HEK293T (cell line): ENCODE data around the gene NBL1.

Source experiments
- CTCF ChIA-PET: fragments of 350-600 bp; formaldehyde crosslinking; extraction: SDS; loops from one replicate; lab custom pipeline; 2021; ENCODE audit warnings: antibody characterized with exemption, inconsistent platforms; lab: Yijun Ruan, JAX
- POLR2A ChIA-PET: fragments of 350-600 bp; formaldehyde crosslinking; extraction: SDS; loops from one replicate; lab custom pipeline; 2020; ENCODE audit warnings: antibody characterized with exemption, inconsistent platforms; lab: Yijun Ruan, JAX
- DNase-seq: peaks from one replicate; pipeline ENCODE4 v3.0.0; 2012; ENCODE audit warnings: mixed read lengths; ENCODE audit errors: extremely low spot score
- ARNT ChIP-seq: fragments of 450-650 bp; IDR thresholded peaks from 2 replicates; pipeline ENCODE4 v1.6.1; 2017; ENCODE audit warnings: mild to moderate bottlenecking
- BHLHE40 ChIP-seq: fragments of 450-650 bp; IDR thresholded peaks from 2 replicates; pipeline ENCODE4 v1.6.1; 2016; ENCODE audit warnings: mild to moderate bottlenecking, moderate library complexity, borderline replicate concordance
- CTBP1 ChIP-seq: fragments of 450-650 bp; IDR thresholded peaks from 2 replicates; pipeline ENCODE4 v1.6.1; 2016; ENCODE audit warnings: borderline replicate concordance
- ELF4 ChIP-seq: fragments of 450-650 bp; IDR thresholded peaks from 2 replicates; pipeline ENCODE4 v1.6.1; 2017; ENCODE audit warnings: antibody characterized with exemption
- FOXA1 ChIP-seq: fragments of 450-650 bp; IDR thresholded peaks from 2 replicates; pipeline ENCODE4 v1.6.1; 2016; ENCODE audit warnings: mild to moderate bottlenecking
- FOXK2 ChIP-seq: fragments of 450-650 bp; IDR thresholded peaks from 2 replicates; pipeline ENCODE4 v1.6.1; 2016; ENCODE audit warnings: mild to moderate bottlenecking
- FOXM1 ChIP-seq: fragments of 450-650 bp; IDR thresholded peaks from 2 replicates; pipeline ENCODE4 v1.6.1; 2017; ENCODE audit warnings: mild to moderate bottlenecking, borderline replicate concordance
- HDGF ChIP-seq: fragments of 450-650 bp; IDR thresholded peaks from 2 replicates; pipeline ENCODE4 v1.6.1; 2017; ENCODE audit warnings: antibody characterized with exemption, borderline replicate concordance
- L3MBTL2 ChIP-seq: fragments of 450-650 bp; conservative IDR thresholded peaks from 2 replicates; pipeline ENCODE4 v1.6.1; 2016; ENCODE audit warnings: mild to moderate bottlenecking
- LEF1 ChIP-seq: fragments of 450-650 bp; IDR thresholded peaks from 2 replicates; pipeline ENCODE4 v1.6.1; 2017; ENCODE audit warnings: mild to moderate bottlenecking, borderline replicate concordance
- NFRKB ChIP-seq: fragments of 450-650 bp; IDR thresholded peaks from 2 replicates; pipeline ENCODE4 v1.6.1; 2016; ENCODE audit warnings: mild to moderate bottlenecking, moderate library complexity
- PKNOX1 ChIP-seq: fragments of 450-650 bp; IDR thresholded peaks from 2 replicates; pipeline ENCODE4 v1.6.1; 2016
- SP1 ChIP-seq: fragments of 450-650 bp; IDR thresholded peaks from 2 replicates; pipeline ENCODE4 v1.6.1; 2017
- SUZ12 ChIP-seq: fragments of 450-650 bp; IDR thresholded peaks from 2 replicates; pipeline ENCODE4 v1.6.1; 2016; ENCODE audit warnings: mild to moderate bottlenecking
- TARDBP ChIP-seq: fragments of 450-650 bp; IDR thresholded peaks from 2 replicates; pipeline ENCODE4 v1.6.1; 2016
- ZNF384 ChIP-seq: fragments of 450-650 bp; IDR thresholded peaks from 2 replicates; pipeline ENCODE4 v1.6.1; 2016

Gene NBL1

GRCh38 chr1:19650416-19651140 lies 6.5 kb downstream of the NBL1 start:
- TF ChIP-seq SP1 (no peak), PKNOX1 (no peak), HDGF (no peak), NFRKB (no peak), ELF4 (no peak)
- CTCF ChIA-PET: interaction anchor here (0.6 to 1.1 kb wide), 9 partner anchors 9 to 382 kb away, joined by 3 to 8 read pairs (median 4); no protein-coding TSS in a partner anchor
- no peak for DNase-seq
- POLR2A ChIA-PET: no interaction called here

- TF ChIP-seq HDGF: no peak
- no peak for TF ChIP-seq SUZ12
- TF ChIP-seq SP1: no peak
- no peak for TF ChIP-seq FOXA1
- TF ChIP-seq TARDBP: no peak
- no peak for TF ChIP-seq FOXK2
- no peak for TF ChIP-seq FOXM1
- DNase-seq: peak; percentile 73
- ChIA-PET POLR2A (interaction anchor here (0.9 kb wide), 1 partner anchor 166 kb away, joined by 3 read pairs; the partner anchor contains the start of gene CAPZB), CTCF (interaction anchor here (0.6 to 1.1 kb wide), 10 partner anchors 9 to 382 kb away, joined by 3 to 8 read pairs (median 4); no protein-coding TSS in a partner anchor)
These were observed 7.1 kb downstream of the NBL1 start for GRCh38 chr1:19651141-19651737.

- POLR2A ChIA-PET: no interaction called here
These were observed 10.3 kb downstream of the NBL1 start for GRCh38 chr1:19654386-19654785.

GRCh38 chr1:19654886-19655717 lies 11.0 kb downstream of the NBL1 start:
- TF ChIP-seq FOXK2: no peak
- TF ChIP-seq LEF1: no peak
- no peak for TF ChIP-seq FOXA1
- TF ChIP-seq SP1: no peak
- TF ChIP-seq NFRKB: no peak
- no peak for TF ChIP-seq HDGF
- TF ChIP-seq CTBP1: no peak
- no peak for TF ChIP-seq ZNF384
- TF ChIP-seq ELF4: no peak
- no peak for TF ChIP-seq TARDBP
- no peak for TF ChIP-seq SUZ12
- no peak for TF ChIP-seq BHLHE40
- no peak for TF ChIP-seq PKNOX1
- no peak for TF ChIP-seq L3MBTL2
- no peak for TF ChIP-seq ARNT
- no peak for DNase-seq
- ChIA-PET POLR2A (no interaction called here), CTCF (interaction anchor here (0.6 kb wide), 1 partner anchor 104 kb away, joined by 4 read pairs; no protein-coding TSS in a partner anchor)

More at GRCh38 chr1:19654386-19654785, 10.3 kb downstream of the NBL1 start:
- TF ChIP-seq NFRKB (no peak), FOXK2 (no peak), LEF1 (no peak), SP1 (no peak), L3MBTL2 (no peak), CTBP1 (no peak), HDGF (no peak), ELF4 (no peak)
- no peak for DNase-seq
- CTCF ChIA-PET: interaction anchor here (0.6 to 1.0 kb wide), 6 partner anchors 8 to 280 kb away, joined by 3 to 8 read pairs (median 5); no protein-coding TSS in a partner anchor

GRCh38 chr1:19655718-19656080 lies 11.6 kb downstream of the NBL1 start:
- TF ChIP-seq FOXA1 (no peak), PKNOX1 (no peak), NFRKB (no peak), FOXM1 (no peak), ZNF384 (no peak), LEF1 (no peak), SP1 (no peak), FOXK2 (no peak), ARNT (no peak), CTBP1 (no peak), TARDBP (no peak), L3MBTL2 (no peak), SUZ12 (no peak), HDGF (no peak), BHLHE40 (no peak)
- POLR2A ChIA-PET: no interaction called here
- no peak for DNase-seq
- CTCF ChIA-PET: no interaction called here
